Left kidney (tissue), 8 donors: ENCODE results near the gene LRP5. TPM values are rescaled to one million over a fixed set of nuclear protein-coding genes. Genes with fewer than 3 reads are reported as not detected.
A peak's percentile ranks its signal among the peaks of the same experiment; 100 is the strongest.

Experiments
- DNase-seq: peaks from one replicate; pipeline ENCODE4 v3.0.0-alpha.2; 2013
- long read RNA-seq, 8 donors: transcript quantifications; one replicate each; lab custom pipeline, GENCODE V29; 2026
- polyA plus RNA-seq: library from polyadenylated mRNA; unstranded; fragments of 120-200 nt; gene quantifications from one replicate; pipeline ENCODE4 v1.2.1, GENCODE V29; 2013; ENCODE audit not compliant: insufficient read length

The LRP5 gene
- polyA plus RNA-seq: 34.4 TPM
- long read RNA-seq, donor 1, full-length matches to known transcripts: 4 of 24 reads
- long read RNA-seq, donor 1, partial matches to known transcripts: 20 of 24 reads
- long read RNA-seq, donor 1, other reads (novel, unspliced or antisense): 0 of 24 reads
- long read RNA-seq, donor 2, full-length matches to known transcripts: 2 of 2 reads
- long read RNA-seq, donor 2, partial matches to known transcripts: 0 of 2 reads
- long read RNA-seq, donor 2, other reads (novel, unspliced or antisense): 0 of 2 reads
- long read RNA-seq, donor 3, full-length matches to known transcripts: 1 of 1 reads
- long read RNA-seq, donor 3, partial matches to known transcripts: 0 of 1 reads
- long read RNA-seq, donor 3, other reads (novel, unspliced or antisense): 0 of 1 reads
- long read RNA-seq, donor 4: 0 reads
- long read RNA-seq, donor 5, full-length matches to known transcripts: 8 of 8 reads
- long read RNA-seq, donor 5, partial matches to known transcripts: 0 of 8 reads
- long read RNA-seq, donor 5, other reads (novel, unspliced or antisense): 0 of 8 reads
- long read RNA-seq, donor 6, full-length matches to known transcripts: 6 of 20 reads
- long read RNA-seq, donor 6, partial matches to known transcripts: 14 of 20 reads
- long read RNA-seq, donor 6, other reads (novel, unspliced or antisense): 0 of 20 reads
- long read RNA-seq, donor 7, full-length matches to known transcripts: 6 of 15 reads
- long read RNA-seq, donor 7, partial matches to known transcripts: 9 of 15 reads
- long read RNA-seq, donor 7, other reads (novel, unspliced or antisense): 0 of 15 reads
- long read RNA-seq, donor 8, full-length matches to known transcripts: 1 of 1 reads
- long read RNA-seq, donor 8, partial matches to known transcripts: 0 of 1 reads
- long read RNA-seq, donor 8, other reads (novel, unspliced or antisense): 0 of 1 reads

DNA sequence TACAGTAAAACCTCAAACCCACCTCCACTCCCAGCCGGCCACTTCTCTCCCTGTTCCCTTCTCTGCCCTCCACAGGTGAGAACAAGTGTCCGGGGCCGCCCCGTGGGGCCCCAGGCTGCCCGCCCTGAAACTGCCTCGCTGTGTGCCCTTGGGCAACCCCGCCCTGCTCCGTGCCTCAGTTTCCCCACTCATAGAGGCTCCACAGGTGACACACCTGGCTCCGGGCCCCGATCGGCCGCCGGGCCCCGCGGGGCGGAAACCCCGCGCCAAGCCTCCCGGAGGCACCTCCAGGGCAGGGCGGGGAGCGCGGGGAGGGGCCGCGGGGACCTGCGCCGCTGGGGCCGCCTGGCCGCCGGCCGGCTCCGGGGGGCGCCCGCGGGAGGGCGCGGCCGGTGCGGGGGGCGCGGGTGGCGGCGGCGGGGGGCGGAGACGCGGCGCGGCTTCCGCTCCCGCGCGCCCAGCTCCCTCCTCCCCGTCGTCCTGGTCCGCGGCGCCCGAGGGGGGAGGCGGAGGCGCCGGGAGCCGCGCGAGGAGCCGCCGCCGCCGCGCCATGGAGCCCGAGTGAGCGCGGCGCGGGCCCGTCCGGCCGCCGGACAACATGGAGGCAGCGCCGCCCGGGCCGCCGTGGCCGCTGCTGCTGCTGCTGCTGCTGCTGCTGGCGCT lies at the start of gene LRP5:
LRP5 (plus strand) TSS at position 475 of the 663 bp plus-strand sequence; CDS start at position 599, 124 bp downstream.
- no peak for DNase-seq

DNA sequence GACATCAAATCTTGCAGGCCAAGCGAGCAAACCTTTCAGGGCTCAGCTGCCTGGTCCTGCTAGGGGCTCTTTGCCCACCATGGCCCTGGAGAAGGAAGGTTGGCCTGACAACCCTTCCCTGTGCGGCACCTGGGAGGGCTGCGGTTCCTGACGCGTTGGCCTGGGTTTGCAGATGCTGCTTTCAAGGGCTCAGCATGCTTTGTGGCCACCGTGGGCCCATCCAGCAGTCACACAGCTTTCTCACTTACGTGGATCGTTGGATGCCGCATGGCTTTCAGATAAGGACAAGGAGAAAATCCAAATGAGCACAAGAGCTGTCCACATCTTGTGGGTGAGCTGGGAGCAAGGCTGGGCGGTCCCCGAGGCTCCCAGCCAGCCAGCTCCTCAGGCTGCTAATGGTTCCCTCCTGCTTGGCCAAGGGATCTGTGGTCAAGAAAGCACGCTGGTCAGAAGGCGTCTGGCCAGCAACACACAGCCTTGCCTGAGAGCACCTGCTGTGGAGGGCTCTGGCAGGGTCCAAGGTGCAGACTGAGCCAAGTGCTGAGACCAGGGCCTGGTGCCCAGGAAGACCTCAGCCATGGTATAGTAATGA lies 48.9 kb upstream of the LRP5 start:
- DNase-seq: no peak

DNA sequence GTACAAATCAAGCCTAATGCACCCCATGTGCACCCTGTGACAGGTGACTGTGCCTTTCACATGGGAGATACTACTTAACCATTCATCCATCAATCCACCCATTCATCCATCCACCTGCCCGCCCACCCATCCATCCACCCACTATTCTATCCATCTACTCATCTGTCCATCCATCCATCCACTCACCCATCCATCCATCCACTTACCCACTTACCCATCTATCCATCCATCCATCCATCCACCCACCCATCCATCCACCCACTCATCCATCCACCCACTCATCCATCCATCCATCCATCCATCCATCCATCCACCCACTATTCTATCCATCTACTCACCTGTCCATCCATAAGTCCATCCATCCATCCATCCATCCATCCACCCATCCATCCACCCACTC lies 48.1 kb upstream of the LRP5 start:
- no peak for DNase-seq

DNA sequence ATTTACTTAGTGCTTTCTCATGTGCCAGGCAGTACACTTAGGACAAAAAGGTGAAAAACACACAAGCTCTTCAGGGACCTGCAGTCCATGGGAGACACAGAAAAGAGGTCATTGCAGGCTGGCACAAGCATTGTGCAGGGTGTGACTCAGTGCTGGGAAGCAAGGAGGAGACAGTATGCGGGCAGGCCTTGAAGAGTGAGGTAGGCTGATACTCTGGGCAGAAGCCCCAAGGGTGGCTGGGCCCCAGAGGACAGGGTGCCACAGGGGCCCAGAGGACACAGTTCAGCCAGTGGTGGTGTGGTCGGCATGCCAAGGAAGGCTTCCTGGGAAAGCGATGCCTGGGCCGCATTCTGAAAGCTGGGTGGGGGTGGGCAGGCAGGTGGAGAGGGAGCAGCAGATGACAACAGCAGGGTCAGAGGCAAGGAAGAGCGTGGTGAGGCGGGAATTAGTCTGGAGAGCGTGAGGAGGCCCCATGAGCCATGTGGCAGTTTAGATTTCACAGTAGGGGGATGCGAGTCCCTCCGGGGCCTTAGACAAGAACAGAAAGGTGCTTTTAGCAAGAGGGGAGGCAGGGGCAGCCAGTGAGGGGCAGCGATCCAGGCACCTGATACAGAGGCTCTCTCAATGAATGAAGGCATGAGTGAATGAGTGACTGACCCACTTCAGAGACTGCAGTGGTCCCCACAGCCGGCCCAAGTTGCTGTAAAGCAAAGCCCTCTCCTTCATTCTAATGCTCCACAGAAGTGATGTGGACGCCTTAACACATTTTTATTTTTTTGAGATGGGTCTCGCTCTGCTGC lies 47.5 kb upstream of the LRP5 start:
- DNase-seq: no peak

DNA sequence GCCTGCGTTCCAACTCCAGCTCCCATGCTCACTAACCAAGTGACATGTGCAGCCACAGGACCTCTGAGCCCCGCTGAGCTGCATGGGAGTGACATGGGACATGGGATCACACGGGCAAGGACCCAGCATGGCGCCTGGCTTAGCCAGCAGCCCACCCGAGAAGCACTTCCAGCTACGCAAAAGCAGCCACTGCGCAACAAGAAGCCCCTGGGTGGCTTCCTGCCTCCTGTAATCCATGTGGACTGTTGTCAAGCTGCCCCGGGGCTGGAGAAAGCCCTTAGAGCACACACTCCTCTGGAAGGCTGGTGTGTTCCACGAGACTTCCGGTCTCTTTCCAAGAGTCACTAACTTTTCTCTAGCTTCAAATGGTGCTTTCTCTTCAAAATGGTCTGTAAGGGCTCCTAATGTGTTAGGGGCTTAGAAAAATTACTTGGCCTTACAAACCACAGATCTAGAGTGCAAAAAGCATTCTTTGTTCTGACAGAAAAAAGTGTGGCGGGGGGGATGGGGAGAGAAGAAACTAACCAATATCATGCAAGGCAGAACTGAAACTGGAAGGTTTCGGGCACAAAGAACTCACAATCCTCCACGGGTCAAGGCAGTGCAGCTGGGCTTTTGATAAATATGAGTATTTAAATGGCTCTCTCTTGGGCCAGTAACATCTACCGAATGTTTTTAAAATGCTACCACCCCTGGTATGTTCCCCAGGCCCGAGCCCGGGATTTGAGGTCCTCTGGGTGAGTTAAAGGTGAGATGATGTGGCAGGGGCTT lies 46.1 kb upstream of the LRP5 start:
- no peak for DNase-seq

DNA sequence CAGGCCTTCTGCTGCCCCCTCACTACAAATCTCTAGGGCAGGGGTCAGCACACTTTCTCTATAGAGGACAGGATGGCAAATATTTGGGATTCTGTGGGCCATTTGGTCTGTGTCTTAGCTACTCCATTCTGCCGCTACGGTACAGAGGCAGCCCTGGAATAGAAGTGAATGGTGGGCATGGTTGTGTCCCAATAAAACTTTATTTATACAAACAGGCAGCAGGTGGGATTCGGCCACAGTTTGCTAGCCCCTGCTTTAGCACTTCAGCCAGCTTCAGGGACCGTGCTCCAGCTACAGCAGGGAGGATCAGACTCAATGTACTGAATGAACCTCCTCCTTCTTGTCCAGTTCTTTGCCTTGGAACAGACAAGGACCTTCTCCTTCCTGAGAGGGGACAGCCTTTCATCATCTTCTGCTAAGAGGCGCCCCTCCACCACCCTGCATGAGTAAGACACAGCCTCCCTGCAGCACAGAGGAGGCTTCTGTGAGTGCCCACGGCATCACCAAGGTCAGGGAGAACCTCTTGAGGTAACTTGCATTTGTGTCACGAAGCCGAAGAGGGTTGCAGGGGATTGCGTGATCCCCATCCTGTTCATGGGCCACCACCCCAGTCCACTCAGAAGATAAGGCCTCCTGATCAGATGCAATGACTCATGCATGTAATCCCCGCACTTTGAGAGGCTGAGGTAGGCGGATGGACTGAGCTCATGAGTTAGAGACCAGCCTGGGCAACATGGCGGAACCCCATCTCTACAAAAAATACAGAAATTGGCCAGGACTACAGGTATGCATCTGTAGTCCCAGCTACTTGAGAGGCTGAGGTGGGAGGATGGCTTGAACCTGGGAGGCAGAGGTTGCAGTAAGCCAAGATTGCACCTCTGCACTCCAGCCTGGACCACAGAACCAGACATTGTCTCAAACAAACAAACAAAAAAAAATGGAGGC lies 45.2 kb upstream of the LRP5 start:
- no peak for DNase-seq

DNA sequence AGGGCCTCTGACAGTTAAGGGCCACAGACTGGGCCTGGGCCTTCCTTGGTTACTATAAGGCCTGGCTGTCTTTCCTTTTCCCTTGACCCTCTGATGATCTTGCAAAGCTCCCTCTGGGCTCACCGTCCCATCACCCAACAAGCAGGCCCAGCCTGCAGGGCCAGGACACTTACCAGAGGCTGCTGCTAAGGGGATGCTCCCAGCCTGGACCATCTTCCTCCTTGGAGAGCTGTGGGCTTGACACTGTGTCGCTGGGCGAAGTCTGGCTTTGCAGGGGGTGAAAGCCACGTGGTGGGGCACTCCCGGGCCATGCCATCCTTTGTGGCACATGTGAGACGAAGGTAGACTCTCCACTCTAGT lies 44.5 kb upstream of the LRP5 start:
- DNase-seq: no peak

DNA sequence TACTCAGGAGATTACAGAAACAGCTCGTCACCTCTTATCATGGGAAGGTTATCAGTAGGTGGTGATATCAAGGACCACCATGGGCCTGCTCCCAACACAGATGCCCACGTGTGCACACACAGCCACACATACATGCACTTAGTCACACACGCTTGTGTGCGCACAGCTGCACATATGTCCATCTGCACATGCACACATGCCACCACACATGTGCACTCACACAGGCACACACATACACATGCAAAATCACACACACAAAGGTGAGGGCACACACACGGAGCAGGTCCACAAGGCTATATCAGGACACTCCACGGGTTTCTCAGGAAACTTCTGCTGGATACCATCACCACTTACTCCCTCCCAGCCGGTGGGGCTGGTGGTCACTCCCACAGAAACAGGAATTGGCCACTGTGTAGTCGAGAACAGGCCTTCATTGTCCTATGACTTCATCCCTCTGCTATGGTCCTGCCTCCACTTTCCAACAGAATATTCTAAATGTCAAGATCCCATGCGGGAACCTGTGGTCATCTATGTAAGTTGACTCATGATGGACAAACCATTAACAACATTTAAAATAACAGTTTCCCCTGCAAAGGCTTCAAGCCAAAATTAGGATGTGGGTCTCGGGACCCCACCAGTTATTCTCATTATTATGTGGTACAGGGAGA lies 42.8 kb upstream of the LRP5 start:
- DNase-seq: no peak

DNA sequence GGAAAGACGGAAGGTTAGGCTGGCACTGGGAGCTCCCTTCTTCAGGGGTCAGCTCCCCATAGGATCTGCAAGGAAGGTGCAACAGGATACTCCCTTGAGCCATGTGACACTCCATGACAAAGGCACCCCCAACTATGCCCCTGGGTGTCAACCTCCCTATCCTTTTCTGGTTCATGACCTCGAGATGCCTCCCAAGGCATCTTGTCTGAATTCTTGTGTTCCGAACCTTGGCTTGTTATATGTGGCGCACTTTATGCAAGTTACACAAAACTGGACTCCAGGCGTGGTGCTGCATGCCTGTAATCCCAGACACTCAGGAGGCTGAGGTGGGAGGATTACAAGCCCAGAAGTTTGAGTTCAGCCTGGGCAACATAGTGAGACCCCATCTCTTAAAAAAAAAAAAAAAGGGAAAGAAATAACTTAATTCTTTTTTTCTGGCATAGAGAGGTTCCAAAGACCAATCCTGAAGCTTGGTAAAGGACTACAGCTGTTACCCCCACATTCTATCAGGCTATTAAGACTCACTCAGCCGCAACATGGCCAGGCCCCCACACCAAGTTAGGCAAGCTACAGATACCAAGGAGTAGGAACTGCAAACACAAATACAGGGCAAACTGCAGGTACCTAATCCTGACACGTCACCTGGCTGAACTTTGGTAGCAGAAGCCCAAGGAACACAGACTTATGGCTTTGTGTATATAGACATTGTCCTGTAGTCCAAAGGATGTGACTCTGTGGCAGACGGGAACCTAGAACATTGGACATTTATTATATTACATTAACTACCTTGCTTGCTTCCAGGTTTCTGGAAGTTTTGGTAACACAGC lies 42.0 kb upstream of the LRP5 start:
- DNase-seq: peak; percentile 8

DNA sequence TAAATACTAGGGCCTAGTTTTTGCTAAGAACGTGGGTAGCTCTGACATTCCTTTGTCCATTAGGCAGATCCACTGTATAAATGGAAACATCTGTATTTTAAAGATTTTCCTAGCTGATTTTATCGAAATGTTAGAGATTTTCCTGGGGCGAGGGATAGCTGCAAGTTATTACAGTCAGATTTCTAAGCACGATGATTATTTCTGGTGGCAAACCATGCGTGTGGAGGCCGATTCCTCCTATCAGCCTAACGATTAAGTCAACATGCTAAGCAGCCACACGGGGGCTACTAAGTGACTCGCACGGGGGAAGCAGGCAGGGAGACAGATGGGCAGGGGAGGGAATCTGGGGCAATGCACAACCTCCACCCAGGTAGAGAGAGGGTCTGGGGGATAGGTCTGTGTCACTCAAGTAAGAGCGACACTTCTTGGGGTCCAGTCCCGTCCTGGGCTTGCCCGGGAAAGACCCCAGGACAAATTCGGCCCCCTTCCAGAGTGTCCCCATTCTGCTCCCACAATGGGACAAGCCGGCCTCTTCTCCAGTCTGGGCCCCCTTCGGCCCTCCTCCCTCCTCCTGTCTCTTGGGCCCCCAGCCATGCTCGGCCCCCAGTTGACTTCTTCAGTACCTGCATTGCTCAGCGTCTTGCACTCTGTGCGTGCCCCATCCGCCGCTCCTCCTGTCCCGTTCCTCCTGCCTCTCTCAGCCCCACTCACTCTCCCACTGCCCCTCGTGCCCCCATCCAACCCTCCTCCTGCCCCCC lies 41.2 kb upstream of the LRP5 start:
- DNase-seq: peak; percentile 46

DNA sequence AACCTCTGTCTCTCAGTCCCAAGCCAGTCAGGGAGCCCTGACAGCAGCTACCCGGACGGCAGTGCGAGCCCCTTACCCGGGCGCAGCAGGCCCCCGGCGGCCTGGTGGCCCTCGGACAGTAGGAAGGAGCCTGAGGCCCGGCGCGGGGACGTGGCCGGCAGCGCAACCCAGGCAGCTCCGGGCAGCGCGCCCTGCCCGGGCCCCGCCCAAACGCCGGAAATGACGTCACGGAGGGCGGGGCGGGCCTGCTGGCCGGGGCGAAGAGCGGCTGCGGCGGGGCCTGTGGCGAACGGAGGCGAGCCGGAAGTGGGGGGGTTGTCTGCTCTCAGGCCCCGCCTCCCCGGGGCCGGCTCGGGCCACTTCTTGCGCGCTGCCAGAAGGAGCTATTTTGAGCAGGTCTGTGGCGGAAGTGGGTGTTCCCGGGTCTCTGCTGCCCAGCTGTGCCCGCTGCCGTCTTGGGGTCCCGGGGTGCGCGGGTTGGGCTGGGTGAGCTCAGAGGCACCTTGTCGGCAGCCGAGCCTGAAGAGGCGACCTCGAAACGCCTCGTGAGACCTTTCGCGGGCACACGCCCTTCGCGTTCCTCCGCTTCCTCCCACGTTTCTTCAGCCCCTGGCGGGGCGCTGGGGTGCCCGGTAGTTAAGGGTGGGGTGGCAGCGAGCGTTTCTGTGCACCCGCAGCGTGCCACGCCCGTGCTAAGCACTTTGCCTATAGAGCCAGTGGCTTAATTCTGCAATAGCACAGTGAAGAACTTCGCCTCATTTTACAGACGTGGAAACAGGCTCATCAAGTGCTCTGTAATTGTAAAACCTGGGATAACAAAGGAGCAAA lies 40.4 kb upstream of the LRP5 start, which contains the start of gene C11orf24:
C11orf24 (minus strand) TSS at position 193 of the 828 bp plus-strand sequence. CDS start 8,206 bp downstream, outside the sequence.
- DNase-seq: peak; percentile 94

DNA sequence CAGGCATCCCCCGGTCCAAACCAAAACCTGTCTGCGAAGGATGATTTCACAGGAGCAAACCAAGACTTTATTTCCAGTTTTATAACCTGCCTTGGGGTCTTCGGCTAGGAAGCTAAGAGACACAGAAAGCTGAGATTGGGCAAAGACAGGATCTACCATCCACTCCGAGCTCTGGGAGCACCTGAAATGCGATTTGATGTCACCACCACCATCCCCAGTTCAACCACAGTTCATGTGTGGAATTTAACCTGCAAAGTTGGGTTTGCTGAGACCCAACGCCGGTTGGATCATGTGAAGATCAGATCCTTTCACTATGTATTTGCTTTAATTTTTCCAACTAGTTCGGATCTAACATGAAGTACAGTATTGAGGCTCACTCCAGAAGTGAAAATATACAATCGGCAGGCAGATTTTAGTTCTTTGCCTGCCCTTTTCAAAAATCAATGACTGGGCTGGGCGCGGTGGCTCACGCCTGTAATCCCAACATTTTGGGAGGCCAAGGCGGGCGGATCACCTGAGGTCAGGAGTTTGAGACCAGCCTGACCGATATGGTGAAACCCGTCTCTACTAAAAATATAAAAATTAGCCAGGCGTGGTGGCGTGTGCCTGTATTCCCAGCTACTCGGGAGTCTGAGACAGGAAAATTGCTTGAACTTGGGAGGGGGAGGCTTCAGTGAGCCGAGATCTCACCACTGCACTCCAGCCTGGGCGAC lies 39.2 kb upstream of the LRP5 start:
- no peak for DNase-seq

DNA sequence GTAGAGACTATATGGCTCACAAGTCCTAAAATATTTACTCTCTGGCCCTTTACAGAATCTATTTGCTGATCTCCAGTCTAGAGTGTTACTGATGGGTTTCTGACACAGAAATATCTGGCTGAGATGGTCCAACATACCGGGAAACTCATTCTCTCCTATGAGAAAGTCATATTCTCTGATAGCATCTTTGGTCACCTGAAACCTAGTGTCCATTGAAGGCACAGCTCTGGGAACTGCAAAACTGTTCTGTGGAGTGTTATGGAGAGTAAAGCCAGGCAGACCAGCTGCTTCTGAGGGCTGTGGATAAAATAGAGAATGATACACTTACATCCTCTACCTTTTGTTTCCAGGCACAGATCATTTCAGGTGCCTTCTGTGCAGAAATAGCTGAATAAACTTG lies 38.1 kb upstream of the LRP5 start:
- no peak for DNase-seq

DNA sequence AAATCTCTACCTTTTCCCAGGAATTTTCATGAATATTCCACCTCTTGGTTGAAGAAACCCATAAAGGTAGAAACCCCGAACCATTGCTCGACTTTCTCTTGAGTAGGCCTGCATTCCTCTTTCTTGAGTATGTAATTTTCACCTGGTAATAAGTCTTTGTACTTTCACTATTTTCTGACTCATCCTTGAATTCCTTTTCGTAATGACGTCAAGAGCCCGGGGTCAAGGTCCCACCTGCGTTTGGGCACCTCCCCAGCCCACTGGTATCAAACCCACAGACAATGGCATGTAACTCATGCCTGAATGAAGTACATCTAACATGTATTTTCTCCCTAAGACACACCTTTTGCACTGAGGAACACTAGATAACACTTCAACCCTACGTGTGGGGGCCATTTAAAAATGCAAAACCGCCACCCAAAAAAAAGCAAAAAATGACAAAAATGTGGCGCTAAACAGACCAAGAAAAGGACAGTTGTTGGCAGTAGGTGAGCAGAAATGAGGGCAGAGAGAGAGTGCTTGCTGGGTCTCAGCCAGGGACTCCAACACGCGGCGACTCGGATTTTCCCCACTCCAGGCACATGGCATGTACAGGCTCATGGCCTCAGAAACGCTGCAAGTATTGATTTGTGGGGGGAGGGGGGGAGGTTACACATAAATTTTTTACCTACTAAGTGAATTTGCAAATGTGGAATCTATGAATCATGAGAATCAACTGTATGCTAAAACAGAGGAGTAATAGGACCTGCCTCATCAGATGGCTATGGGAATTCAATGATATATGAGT lies 36.5 kb upstream of the LRP5 start:
- DNase-seq: no peak
